HL-60 (cell line): ENCODE measurements around the gene AIFM2.

Source experiments
- POLR2AphosphoS5 ChIP-seq: IDR thresholded peaks from 2 replicates; pipeline ENCODE4 v1.6.1; 2012; ENCODE audit warnings: low read depth
- SPI1 ChIP-seq: IDR thresholded peaks from 2 replicates; pipeline ENCODE4 v1.6.1; 2012; ENCODE audit warnings: low read depth, mild to moderate bottlenecking, borderline replicate concordance
- TF ChIP-seq, protein P1 (sequence below): IDR thresholded peaks from one replicate; pipeline ENCODE4 v1.5.1; 2011; ENCODE audit warnings: low read length, control low read depth, inconsistent platforms; ENCODE audit not compliant: insufficient read depth
- TF ChIP-seq, protein P2 (sequence below): IDR thresholded peaks from 2 replicates; pipeline ENCODE4 v1.6.1; 2012; ENCODE audit warnings: low read depth; ENCODE audit not compliant: insufficient replicate concordance

DNA sequence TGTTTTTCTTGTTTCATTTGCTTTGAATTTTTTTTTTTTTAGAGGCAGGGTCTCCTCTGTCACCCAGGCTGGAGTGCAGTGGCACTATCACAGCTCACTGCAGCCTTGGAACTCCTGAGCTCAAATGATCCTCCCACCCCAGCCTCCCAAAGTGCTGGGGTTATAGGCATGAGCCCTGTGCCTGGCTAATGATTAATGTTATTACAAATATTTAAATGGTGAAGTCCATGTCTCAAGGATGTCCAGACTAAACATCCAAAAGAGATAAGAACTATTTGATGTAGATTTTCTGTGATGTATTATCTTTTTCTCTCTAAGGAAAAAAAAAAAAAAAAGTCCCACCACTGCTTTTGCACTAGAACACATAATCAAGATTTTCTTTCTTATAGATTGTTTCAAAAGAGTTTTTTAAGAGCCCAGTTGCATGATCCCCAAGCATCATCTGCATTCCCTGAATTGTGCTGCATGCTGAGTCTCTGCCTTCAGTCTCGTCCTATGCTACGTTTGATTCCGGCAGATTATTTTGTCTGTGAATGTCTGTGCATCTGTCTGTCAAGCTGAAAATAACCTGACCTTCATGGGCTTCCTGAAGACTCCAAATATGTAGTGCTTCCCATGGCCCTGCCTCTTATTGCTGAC lies 46.5 kb downstream of the AIFM2 start:
- TF ChIP-seq, protein P1, sequence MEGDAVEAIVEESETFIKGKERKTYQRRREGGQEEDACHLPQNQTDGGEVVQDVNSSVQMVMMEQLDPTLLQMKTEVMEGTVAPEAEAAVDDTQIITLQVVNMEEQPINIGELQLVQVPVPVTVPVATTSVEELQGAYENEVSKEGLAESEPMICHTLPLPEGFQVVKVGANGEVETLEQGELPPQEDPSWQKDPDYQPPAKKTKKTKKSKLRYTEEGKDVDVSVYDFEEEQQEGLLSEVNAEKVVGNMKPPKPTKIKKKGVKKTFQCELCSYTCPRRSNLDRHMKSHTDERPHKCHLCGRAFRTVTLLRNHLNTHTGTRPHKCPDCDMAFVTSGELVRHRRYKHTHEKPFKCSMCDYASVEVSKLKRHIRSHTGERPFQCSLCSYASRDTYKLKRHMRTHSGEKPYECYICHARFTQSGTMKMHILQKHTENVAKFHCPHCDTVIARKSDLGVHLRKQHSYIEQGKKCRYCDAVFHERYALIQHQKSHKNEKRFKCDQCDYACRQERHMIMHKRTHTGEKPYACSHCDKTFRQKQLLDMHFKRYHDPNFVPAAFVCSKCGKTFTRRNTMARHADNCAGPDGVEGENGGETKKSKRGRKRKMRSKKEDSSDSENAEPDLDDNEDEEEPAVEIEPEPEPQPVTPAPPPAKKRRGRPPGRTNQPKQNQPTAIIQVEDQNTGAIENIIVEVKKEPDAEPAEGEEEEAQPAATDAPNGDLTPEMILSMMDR = no peak
- TF ChIP-seq, protein P2, sequence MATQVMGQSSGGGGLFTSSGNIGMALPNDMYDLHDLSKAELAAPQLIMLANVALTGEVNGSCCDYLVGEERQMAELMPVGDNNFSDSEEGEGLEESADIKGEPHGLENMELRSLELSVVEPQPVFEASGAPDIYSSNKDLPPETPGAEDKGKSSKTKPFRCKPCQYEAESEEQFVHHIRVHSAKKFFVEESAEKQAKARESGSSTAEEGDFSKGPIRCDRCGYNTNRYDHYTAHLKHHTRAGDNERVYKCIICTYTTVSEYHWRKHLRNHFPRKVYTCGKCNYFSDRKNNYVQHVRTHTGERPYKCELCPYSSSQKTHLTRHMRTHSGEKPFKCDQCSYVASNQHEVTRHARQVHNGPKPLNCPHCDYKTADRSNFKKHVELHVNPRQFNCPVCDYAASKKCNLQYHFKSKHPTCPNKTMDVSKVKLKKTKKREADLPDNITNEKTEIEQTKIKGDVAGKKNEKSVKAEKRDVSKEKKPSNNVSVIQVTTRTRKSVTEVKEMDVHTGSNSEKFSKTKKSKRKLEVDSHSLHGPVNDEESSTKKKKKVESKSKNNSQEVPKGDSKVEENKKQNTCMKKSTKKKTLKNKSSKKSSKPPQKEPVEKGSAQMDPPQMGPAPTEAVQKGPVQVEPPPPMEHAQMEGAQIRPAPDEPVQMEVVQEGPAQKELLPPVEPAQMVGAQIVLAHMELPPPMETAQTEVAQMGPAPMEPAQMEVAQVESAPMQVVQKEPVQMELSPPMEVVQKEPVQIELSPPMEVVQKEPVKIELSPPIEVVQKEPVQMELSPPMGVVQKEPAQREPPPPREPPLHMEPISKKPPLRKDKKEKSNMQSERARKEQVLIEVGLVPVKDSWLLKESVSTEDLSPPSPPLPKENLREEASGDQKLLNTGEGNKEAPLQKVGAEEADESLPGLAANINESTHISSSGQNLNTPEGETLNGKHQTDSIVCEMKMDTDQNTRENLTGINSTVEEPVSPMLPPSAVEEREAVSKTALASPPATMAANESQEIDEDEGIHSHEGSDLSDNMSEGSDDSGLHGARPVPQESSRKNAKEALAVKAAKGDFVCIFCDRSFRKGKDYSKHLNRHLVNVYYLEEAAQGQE = no peak
- TF ChIP-seq POLR2AphosphoS5 = no peak
- no peak for TF ChIP-seq SPI1
